ENCODE measurements around the gene RFX7. TPM values are rescaled to one million over a fixed set of nuclear protein-coding genes. Genes with fewer than 3 reads are reported as not detected.

RFX7 gene
- total RNA-seq, 1 experiment from 2014 or later: 18.1 TPM

DNA sequence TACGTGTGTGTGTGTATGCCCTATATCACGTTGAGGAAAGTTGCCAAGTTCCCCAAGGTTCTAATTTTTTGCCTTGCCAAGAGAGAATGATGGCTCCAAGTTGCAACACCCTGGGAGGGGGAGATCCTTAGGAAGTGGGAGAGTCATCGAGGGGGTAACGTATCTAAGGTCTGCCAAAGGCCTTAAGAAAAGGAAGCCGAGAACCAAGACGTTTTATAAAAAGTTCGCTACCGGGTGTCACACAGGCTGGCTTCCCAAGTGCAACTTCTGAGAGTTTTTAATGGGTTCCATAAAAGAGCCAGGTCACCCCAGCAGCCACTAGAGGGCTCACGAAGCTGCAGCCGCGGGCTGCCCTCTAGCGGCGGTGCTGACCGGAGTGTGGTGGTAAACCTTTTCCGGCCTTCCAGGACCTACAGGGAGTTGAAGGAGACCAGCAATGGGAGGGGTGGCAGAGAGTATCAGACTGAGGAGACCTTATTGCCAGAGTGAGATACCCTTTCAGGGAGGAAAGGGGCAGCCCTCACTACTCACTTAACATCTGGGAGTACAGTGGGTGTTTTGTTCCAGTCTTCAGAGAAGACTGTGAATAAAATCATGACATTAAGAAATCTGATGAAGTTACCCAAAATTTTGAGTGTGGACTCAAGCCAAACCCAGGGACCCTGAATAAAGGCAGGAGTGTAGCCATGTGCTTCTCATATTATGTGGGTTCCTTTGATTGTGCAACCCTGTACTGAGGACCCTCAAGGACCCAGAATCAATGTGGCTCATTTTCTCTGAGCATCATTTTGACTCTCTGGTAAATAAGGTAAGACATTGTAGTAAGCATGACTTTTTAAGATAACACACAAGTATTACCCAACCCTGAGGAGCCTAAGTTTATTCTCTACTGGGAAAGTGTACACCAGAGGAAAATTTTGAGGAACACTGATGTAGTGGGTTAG lies 2.5 kb upstream of the RFX7 start:
- no peaks in the 10 kb centered on the region for H3K27me3 ChIP-seq (ENCODE audit: insufficient read depth, low read length)
- DNase-seq (ENCODE audit: low read depth, low spot score) (peak; percentile 82), ATAC-seq (peak; percentile 76)
- peaks cover 9 to 28% of the 10 kb centered on the region in 2 experiments for H3K4me1 ChIP-seq (ENCODE audit: control insufficient read depth in 1 of 2, insufficient read depth in 2 of 2, low read length in 2 of 2)
- H4K20me1 ChIP-seq (ENCODE audit: insufficient read depth): no peaks in the 10 kb centered on the region
- peak overlapping the region; percentile 35 to 53 for H3K4me3 ChIP-seq (replicated peaks in 1 of 2; ENCODE audit: low read depth in 1 of 2, low read length in 2 of 2)
- H3K9ac ChIP-seq (ENCODE audit: low read length): peak overlapping the region; percentile 49
- POLR2A ChIA-PET: no interaction called here
- peak overlapping the region; percentile 74 for H2AFZ ChIP-seq (ENCODE audit: low read depth, low read length, poor library complexity, severe bottlenecking)
- peaks cover 19% of the 10 kb centered on the region for H3K79me2 ChIP-seq (ENCODE audit: insufficient read depth, low read length)
- intact Hi-C loops (cut with micrococcal nuclease): loop anchor here (2.0 to 10.0 kb wide), 2 partner anchors 251 to 597 kb away; partner anchors contain the start of gene NEDD4
- BruUV-seq (replicated peaks): no TSS peak
- H3K27ac ChIP-seq (ENCODE audit: low read depth, low read length): peak overlapping the region; percentile 1; the same call in 1 of the 2 replicates
- TF ChIP-seq, protein P1, sequence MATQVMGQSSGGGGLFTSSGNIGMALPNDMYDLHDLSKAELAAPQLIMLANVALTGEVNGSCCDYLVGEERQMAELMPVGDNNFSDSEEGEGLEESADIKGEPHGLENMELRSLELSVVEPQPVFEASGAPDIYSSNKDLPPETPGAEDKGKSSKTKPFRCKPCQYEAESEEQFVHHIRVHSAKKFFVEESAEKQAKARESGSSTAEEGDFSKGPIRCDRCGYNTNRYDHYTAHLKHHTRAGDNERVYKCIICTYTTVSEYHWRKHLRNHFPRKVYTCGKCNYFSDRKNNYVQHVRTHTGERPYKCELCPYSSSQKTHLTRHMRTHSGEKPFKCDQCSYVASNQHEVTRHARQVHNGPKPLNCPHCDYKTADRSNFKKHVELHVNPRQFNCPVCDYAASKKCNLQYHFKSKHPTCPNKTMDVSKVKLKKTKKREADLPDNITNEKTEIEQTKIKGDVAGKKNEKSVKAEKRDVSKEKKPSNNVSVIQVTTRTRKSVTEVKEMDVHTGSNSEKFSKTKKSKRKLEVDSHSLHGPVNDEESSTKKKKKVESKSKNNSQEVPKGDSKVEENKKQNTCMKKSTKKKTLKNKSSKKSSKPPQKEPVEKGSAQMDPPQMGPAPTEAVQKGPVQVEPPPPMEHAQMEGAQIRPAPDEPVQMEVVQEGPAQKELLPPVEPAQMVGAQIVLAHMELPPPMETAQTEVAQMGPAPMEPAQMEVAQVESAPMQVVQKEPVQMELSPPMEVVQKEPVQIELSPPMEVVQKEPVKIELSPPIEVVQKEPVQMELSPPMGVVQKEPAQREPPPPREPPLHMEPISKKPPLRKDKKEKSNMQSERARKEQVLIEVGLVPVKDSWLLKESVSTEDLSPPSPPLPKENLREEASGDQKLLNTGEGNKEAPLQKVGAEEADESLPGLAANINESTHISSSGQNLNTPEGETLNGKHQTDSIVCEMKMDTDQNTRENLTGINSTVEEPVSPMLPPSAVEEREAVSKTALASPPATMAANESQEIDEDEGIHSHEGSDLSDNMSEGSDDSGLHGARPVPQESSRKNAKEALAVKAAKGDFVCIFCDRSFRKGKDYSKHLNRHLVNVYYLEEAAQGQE (IDR thresholded peaks at IDR 0.05; ENCODE audit: low read depth): no peak
- TF ChIP-seq, protein P2, sequence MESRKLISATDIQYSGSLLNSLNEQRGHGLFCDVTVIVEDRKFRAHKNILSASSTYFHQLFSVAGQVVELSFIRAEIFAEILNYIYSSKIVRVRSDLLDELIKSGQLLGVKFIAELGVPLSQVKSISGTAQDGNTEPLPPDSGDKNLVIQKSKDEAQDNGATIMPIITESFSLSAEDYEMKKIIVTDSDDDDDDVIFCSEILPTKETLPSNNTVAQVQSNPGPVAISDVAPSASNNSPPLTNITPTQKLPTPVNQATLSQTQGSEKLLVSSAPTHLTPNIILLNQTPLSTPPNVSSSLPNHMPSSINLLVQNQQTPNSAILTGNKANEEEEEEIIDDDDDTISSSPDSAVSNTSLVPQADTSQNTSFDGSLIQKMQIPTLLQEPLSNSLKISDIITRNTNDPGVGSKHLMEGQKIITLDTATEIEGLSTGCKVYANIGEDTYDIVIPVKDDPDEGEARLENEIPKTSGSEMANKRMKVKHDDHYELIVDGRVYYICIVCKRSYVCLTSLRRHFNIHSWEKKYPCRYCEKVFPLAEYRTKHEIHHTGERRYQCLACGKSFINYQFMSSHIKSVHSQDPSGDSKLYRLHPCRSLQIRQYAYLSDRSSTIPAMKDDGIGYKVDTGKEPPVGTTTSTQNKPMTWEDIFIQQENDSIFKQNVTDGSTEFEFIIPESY (IDR thresholded peaks at IDR 0.05; ENCODE audit: extremely low read depth, insufficient replicate concordance, low read length): no peak
- TF ChIP-seq POLR2A (IDR thresholded peaks at IDR 0.05; ENCODE audit: borderline replicate concordance, extremely low read depth, insufficient read depth, insufficient read length) (peak; percentile 26), SRF (IDR thresholded peaks at IDR 0.05; ENCODE audit: low read depth) (peak; percentile 71; the same call in 1 of the 2 replicates), SP1 (IDR thresholded peaks at IDR 0.05; ENCODE audit: low read depth) (no peak), RAD21 (IDR thresholded peaks at IDR 0.05; ENCODE audit: low read depth) (peak; percentile 81), TCF7L2 (IDR thresholded peaks at IDR 0.05; ENCODE audit: borderline replicate concordance, extremely low read depth, insufficient read depth, insufficient read length) (peak; percentile 53), EGR1 (IDR thresholded peaks at IDR 0.05; ENCODE audit: low read depth) (no peak), CBX3 (IDR thresholded peaks at IDR 0.05; ENCODE audit: low read depth) (peak; percentile 83), EZH2 (IDR thresholded peaks at IDR 0.05) (no peak), YY1 (IDR thresholded peaks at IDR 0.05; ENCODE audit: extremely low read depth, insufficient replicate concordance, low read depth, low read length) (peak; percentile 68), CEBPB (IDR thresholded peaks at IDR 0.05; ENCODE audit: low read depth) (no peak), JUND (IDR thresholded peaks at IDR 0.05) (no peak), POLR2AphosphoS5 (IDR thresholded peaks at IDR 0.05; ENCODE audit: low read depth, low read length) (peak; percentile 76)
- TF ChIP-seq, protein P3, sequence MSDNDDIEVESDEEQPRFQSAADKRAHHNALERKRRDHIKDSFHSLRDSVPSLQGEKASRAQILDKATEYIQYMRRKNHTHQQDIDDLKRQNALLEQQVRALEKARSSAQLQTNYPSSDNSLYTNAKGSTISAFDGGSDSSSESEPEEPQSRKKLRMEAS (IDR thresholded peaks at IDR 0.05): peak; percentile 14; the same call in 1 of the 2 replicates
- TF ChIP-seq, protein P4, sequence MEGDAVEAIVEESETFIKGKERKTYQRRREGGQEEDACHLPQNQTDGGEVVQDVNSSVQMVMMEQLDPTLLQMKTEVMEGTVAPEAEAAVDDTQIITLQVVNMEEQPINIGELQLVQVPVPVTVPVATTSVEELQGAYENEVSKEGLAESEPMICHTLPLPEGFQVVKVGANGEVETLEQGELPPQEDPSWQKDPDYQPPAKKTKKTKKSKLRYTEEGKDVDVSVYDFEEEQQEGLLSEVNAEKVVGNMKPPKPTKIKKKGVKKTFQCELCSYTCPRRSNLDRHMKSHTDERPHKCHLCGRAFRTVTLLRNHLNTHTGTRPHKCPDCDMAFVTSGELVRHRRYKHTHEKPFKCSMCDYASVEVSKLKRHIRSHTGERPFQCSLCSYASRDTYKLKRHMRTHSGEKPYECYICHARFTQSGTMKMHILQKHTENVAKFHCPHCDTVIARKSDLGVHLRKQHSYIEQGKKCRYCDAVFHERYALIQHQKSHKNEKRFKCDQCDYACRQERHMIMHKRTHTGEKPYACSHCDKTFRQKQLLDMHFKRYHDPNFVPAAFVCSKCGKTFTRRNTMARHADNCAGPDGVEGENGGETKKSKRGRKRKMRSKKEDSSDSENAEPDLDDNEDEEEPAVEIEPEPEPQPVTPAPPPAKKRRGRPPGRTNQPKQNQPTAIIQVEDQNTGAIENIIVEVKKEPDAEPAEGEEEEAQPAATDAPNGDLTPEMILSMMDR (IDR thresholded peaks at IDR 0.05 in 2 of 3, conservative IDR thresholded peaks at IDR 0.05 in 1 of 3; ENCODE audit: borderline replicate concordance in 1 of 3, insufficient read depth in 1 of 3, low read depth in 2 of 3, low read length in 2 of 3): peak; percentile 100
- TF ChIP-seq, protein P5, sequence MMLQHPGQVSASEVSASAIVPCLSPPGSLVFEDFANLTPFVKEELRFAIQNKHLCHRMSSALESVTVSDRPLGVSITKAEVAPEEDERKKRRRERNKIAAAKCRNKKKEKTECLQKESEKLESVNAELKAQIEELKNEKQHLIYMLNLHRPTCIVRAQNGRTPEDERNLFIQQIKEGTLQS (IDR thresholded peaks at IDR 0.05): no peak
- H3K4me2 ChIP-seq (ENCODE audit: low read length): peak overlapping the region; percentile 76
- no peaks in the 10 kb centered on the region for H3K36me3 ChIP-seq (ENCODE audit: control insufficient read depth in 1 of 2, insufficient read depth in 2 of 2, low read length in 2 of 2)
- H3K9me3 ChIP-seq (ENCODE audit: control insufficient read depth in 1 of 2, insufficient read depth in 1 of 2, low read depth in 1 of 2, low read length in 2 of 2): no peaks in the 10 kb centered on the region
- RAD21 ChIA-PET (ENCODE audit: low non-redundant PET in 1 of 2, low total read pairs in 2 of 2, uncharacterized antibody in 2 of 2, unreplicated experiment in 2 of 2): no interaction called here
- no peaks in the 10 kb centered on the region for H3K9me2 ChIP-seq (ENCODE audit: insufficient read depth)
- CTCF ChIA-PET: interaction anchor here (1.0 to 1.6 kb wide), 5 partner anchors 9 to 182 kb away, joined by 3 to 8 read pairs (median 5); no protein-coding TSS in a partner anchor
